A549 (cell line): ENCODE results near the gene DNAJC2.

Source experiments
- CHD4 ChIP-seq: fragments of 200-600 bp; sonication (generic); IDR thresholded peaks from 2 replicates; pipeline ENCODE4 v1.6.1; 2016; ENCODE audit warnings: antibody characterized with exemption, mild to moderate bottlenecking, borderline replicate concordance
- CTCF ChIP-seq: fragments of >200 bp; sonication (Bioruptor Twin); formaldehyde crosslinking; IDR thresholded peaks from 3 replicates; pipeline ENCODE4 v1.5.1; 2016
- EP300 ChIP-seq, 2 experiments: fragments of >200 bp; sonication (Bioruptor Twin); formaldehyde crosslinking; IDR thresholded peaks; 2 replicates in 1 of 2; 3 replicates in 1 of 2; pipeline ENCODE4 v1.6.1; 2016 to 2017
- KDM1A ChIP-seq: fragments of 200-600 bp; sonication (generic); IDR thresholded peaks from 2 replicates; pipeline ENCODE4 v1.6.1; 2016; ENCODE audit warnings: low read depth, mild to moderate bottlenecking
- POLR2A ChIP-seq: IDR thresholded peaks from 2 replicates; pipeline ENCODE4 v1.6.1; 2012; ENCODE audit warnings: mild to moderate bottlenecking, low read length
- POLR2AphosphoS2 ChIP-seq: conservative IDR thresholded peaks from 2 replicates; pipeline ENCODE4 v1.6.1; 2012; ENCODE audit warnings: low read length, improper control_type of control experiment, inconsistent platforms
- RAD21 ChIP-seq, 2 experiments: fragments of >200 bp in 1 of 2; sonication (Bioruptor Twin) in 1 of 2; formaldehyde crosslinking in 1 of 2; IDR thresholded peaks in 1 of 2; conservative IDR thresholded peaks in 1 of 2; 2 replicates in 1 of 2; 3 replicates in 1 of 2; pipeline ENCODE4 v1.6.1; 2012 to 2018; ENCODE audit warnings: inconsistent platforms in 1 of 2
- SMC3 ChIP-seq: fragments of >200 bp; sonication (Bioruptor Twin); formaldehyde crosslinking; IDR thresholded peaks from 3 replicates; pipeline ENCODE4 v1.6.1; 2018; ENCODE audit warnings: inconsistent platforms

- TF ChIP-seq CTCF (no peak), RAD21 (conservative IDR thresholded peaks at IDR 0.05 in 1 of 2, IDR thresholded peaks at IDR 0.05 in 1 of 2) (no peak), CHD4 (no peak), EP300 (IDR thresholded peaks at IDR 0.05) (no peak), KDM1A (no peak), POLR2AphosphoS2 (no peak), POLR2A (no peak), SMC3 (no peak)
Measured at GRCh38 chr7:103382032-103382402, 37.5 kb upstream of the DNAJC2 start.
